Upper lobe of left lung (tissue), 4 donors: ENCODE data around the gene GPRC5C.

Source experiments
- EP300 ChIP-seq, 4 donors: sonication (generic); formaldehyde crosslinking; IDR thresholded peaks; one replicate each; pipeline ENCODE4 v1.5.1; 2017; ENCODE audit warnings: antibody characterized with exemption in 4 of 4, control low read depth in 2 of 4
- POLR2A ChIP-seq, 4 donors: fragments of 450-650 bp; IDR thresholded peaks; one replicate each; pipeline ENCODE4 v1.5.1; 2016 to 2017; ENCODE audit warnings: antibody characterized with exemption in 4 of 4, mild to moderate bottlenecking in 2 of 4
- TF ChIP-seq, protein P1 (sequence below), 6 experiments: fragments of 450-650 bp in 4 of 6; fragments of 200-600 bp in 2 of 6; sonication (generic) in 2 of 6; IDR thresholded peaks; one replicate each; pipeline ENCODE4 v1.5.1; 2016 to 2019; ENCODE audit warnings: antibody characterized with exemption in 6 of 6

DNA sequence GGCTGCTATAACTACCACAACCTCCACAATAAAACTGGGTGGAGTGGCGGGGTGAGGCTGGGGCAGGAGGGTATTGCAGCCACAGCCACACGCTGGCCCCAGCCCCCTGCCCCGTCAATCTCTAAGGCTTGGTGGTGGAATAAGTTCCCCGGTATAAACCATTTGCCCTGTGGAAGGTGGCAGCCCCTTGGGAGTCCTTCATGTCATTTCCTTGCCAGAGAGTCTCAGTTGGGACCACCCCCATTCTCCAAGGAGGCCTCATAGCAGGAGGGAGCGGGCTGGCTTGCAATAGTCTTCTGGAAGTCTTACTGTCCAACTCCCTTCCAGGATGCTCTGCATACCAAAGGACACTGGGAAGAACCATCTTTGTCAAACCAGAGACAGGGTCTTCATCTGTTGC, 54.0 kb downstream of the GPRC5C start:
- TF ChIP-seq, protein P1, sequence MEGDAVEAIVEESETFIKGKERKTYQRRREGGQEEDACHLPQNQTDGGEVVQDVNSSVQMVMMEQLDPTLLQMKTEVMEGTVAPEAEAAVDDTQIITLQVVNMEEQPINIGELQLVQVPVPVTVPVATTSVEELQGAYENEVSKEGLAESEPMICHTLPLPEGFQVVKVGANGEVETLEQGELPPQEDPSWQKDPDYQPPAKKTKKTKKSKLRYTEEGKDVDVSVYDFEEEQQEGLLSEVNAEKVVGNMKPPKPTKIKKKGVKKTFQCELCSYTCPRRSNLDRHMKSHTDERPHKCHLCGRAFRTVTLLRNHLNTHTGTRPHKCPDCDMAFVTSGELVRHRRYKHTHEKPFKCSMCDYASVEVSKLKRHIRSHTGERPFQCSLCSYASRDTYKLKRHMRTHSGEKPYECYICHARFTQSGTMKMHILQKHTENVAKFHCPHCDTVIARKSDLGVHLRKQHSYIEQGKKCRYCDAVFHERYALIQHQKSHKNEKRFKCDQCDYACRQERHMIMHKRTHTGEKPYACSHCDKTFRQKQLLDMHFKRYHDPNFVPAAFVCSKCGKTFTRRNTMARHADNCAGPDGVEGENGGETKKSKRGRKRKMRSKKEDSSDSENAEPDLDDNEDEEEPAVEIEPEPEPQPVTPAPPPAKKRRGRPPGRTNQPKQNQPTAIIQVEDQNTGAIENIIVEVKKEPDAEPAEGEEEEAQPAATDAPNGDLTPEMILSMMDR (IDR thresholded peaks at IDR 0.05), result no peak
- no peak for TF ChIP-seq POLR2A (IDR thresholded peaks at IDR 0.05)
- no peak for TF ChIP-seq EP300 (IDR thresholded peaks at IDR 0.05)
